IMR-90 (cell line): ENCODE data around the gene CCR9. TPM values are rescaled to one million over a fixed set of nuclear protein-coding genes. Genes with fewer than 3 reads are reported as not detected.

Experiments used
- ATAC-seq: fragments of 200-7000 bp; cut with Tn5 transposase; 2 replicates; pipeline ENCODE4 v1.9.1; 2020; ENCODE audit warnings: low read depth, mild to moderate bottlenecking, moderate library complexity
- BruUV-seq: library from RNA; stranded (reverse); fragments of 400-500 nt; replicated peaks from 2 replicates; lab custom pipeline; 2021; lab: Mats Ljungman, UMichigan
- CTCF ChIA-PET: fragments of 300-600 bp; formaldehyde crosslinking; extraction: SDS; loops from one replicate; lab custom pipeline; 2021; ENCODE audit warnings: antibody characterized with exemption; lab: Yijun Ruan, JAX
- POLR2A ChIA-PET: fragments of 300-600 bp; sonication (Branson Sonifier 250); formaldehyde crosslinking; loops from one replicate; lab custom pipeline; 2022; ENCODE audit warnings: antibody characterized with exemption; ENCODE audit not compliant: unreplicated experiment; lab: Charles Lee
- DNase-seq: peaks from one replicate; pipeline ENCODE4 v3.0.0; 2013
- H2AFZ ChIP-seq: replicated peaks from 2 replicates; pipeline ENCODE3; 2013; ENCODE audit warnings: low read length, mild to moderate bottlenecking; ENCODE audit not compliant: poor library complexity
- H2AK5ac ChIP-seq: 2 replicates; pipeline ENCODE4 v1.6.1; 2013; ENCODE audit warnings: low read depth, low read length, inconsistent platforms
- H2AK9ac ChIP-seq: replicated peaks from 2 replicates; pipeline ENCODE3; 2013; ENCODE audit warnings: mild to moderate bottlenecking, low read depth, low read length, moderate library complexity; ENCODE audit not compliant: poor library complexity
- H2BK120ac ChIP-seq: 2 replicates; pipeline ENCODE4 v1.6.1; 2013; ENCODE audit warnings: low read depth, low read length, inconsistent platforms
- H2BK15ac ChIP-seq: 3 replicates; pipeline ENCODE4 v1.6.1; 2013; ENCODE audit warnings: low read depth, low read length, inconsistent platforms
- H2BK20ac ChIP-seq: 2 replicates; pipeline ENCODE4 v1.6.1; 2013; ENCODE audit warnings: low read depth, mild to moderate bottlenecking, inconsistent platforms, low read length, moderate library complexity
- H2BK5ac ChIP-seq: 2 replicates; pipeline ENCODE4 v1.6.1; 2013; ENCODE audit warnings: mild to moderate bottlenecking, low read depth, low read length, inconsistent platforms; ENCODE audit not compliant: poor library complexity, severe bottlenecking
- H3K14ac ChIP-seq: replicated peaks from 2 replicates; pipeline ENCODE4 v1.6.1; 2013; ENCODE audit warnings: low read depth, low read length, inconsistent platforms
- H3K18ac ChIP-seq: 2 replicates; pipeline ENCODE4 v1.6.1; 2013; ENCODE audit warnings: low read depth, low read length, control low read depth
- H3K23ac ChIP-seq: 2 replicates; pipeline ENCODE4 v1.6.1; 2013; ENCODE audit warnings: low read depth, low read length, inconsistent platforms
- H3K27ac ChIP-seq: 2 replicates; pipeline ENCODE4 v1.5.1; 2013; ENCODE audit warnings: mild to moderate bottlenecking, control low read depth, low read length; ENCODE audit not compliant: insufficient read depth
- H3K27me3 ChIP-seq: 2 replicates; pipeline ENCODE4 v1.6.1; 2013; ENCODE audit warnings: low read length; ENCODE audit not compliant: control insufficient read depth, insufficient read depth
- H3K36me3 ChIP-seq: 2 replicates; pipeline ENCODE4 v1.6.1; 2013; ENCODE audit warnings: low read length, mixed read lengths; ENCODE audit not compliant: control insufficient read depth, insufficient read depth
- H3K4ac ChIP-seq: 2 replicates; pipeline ENCODE4 v1.6.1; 2013; ENCODE audit warnings: low read depth, low read length, inconsistent platforms
- H3K4me1 ChIP-seq: 2 replicates; pipeline ENCODE4 v1.6.1; 2013; ENCODE audit warnings: low read length, mixed read lengths; ENCODE audit not compliant: control insufficient read depth, insufficient read depth
- H3K4me2 ChIP-seq: 2 replicates; pipeline ENCODE4 v1.6.1; 2013; ENCODE audit warnings: low read depth, mild to moderate bottlenecking, control low read depth, low read length, moderate library complexity
- H3K4me3 ChIP-seq: 2 replicates; pipeline ENCODE4 v1.5.1; 2013; ENCODE audit warnings: low read depth, mild to moderate bottlenecking, control low read depth, low read length, moderate library complexity; ENCODE audit not compliant: insufficient read depth
- H3K56ac ChIP-seq: 2 replicates; pipeline ENCODE4 v1.6.1; 2013; ENCODE audit warnings: low read length, inconsistent platforms; ENCODE audit not compliant: insufficient read depth; ENCODE audit errors: extremely low read depth
- H3K79me1 ChIP-seq, 2 experiments: 2 replicates each; pipeline ENCODE4 v1.6.1; 2013; ENCODE audit warnings: low read length in 2 of 2, inconsistent platforms in 1 of 2, low read depth in 1 of 2
- H3K9ac ChIP-seq: 2 replicates; pipeline ENCODE4 v1.6.1; 2013; ENCODE audit warnings: low read depth, low read length, control low read depth
- H3K9me1 ChIP-seq: 2 replicates; pipeline ENCODE4 v1.6.1; 2013; ENCODE audit warnings: low read length, inconsistent platforms; ENCODE audit not compliant: insufficient read depth
- H3K9me3 ChIP-seq: 2 replicates; pipeline ENCODE4 v1.6.1; 2013; ENCODE audit warnings: low read length; ENCODE audit not compliant: control insufficient read depth, insufficient read depth
- H4K20me1 ChIP-seq: 2 replicates; pipeline ENCODE4 v1.6.1; 2013; ENCODE audit warnings: low read length, inconsistent platforms; ENCODE audit not compliant: insufficient read depth
- H4K5ac ChIP-seq: 2 replicates; pipeline ENCODE4 v1.6.1; 2013; ENCODE audit warnings: mild to moderate bottlenecking, low read depth, low read length, control low read depth
- H4K8ac ChIP-seq, 2 experiments: 2 replicates each; pipeline ENCODE4 v1.6.1; 2013; ENCODE audit warnings: low read depth in 2 of 2, low read length in 2 of 2, control low read depth in 1 of 2, inconsistent platforms in 1 of 2
- H4K91ac ChIP-seq: 2 replicates; pipeline ENCODE4 v1.6.1; 2013; ENCODE audit warnings: low read depth, low read length, inconsistent platforms; ENCODE audit not compliant: insufficient read depth
- BHLHE40 ChIP-seq: fragments of 150-350 bp; IDR thresholded peaks from 2 replicates; pipeline ENCODE4 v1.6.1; 2016; ENCODE audit warnings: mild to moderate bottlenecking, low read depth, low read length
- CEBPB ChIP-seq: IDR thresholded peaks from 2 replicates; pipeline ENCODE4 v1.6.1; 2012; ENCODE audit warnings: low read depth, low read length, improper control_type of control experiment
- CHD1 ChIP-seq: IDR thresholded peaks from 2 replicates; pipeline ENCODE4 v1.6.1; 2012; ENCODE audit warnings: low read depth, low read length, improper control_type of control experiment
- CTCF ChIP-seq: conservative IDR thresholded peaks from 2 replicates; pipeline ENCODE4 v1.5.1; 2012; ENCODE audit warnings: mild to moderate bottlenecking, low read depth, low read length, improper control_type of control experiment
- FOS ChIP-seq: fragments of 150-350 bp; IDR thresholded peaks from 2 replicates; pipeline ENCODE4 v1.6.1; 2016; ENCODE audit warnings: low read depth, low read length
- MAFK ChIP-seq: IDR thresholded peaks from 2 replicates; pipeline ENCODE4 v1.6.1; 2012; ENCODE audit warnings: low read depth, low read length, improper control_type of control experiment
- MAZ ChIP-seq: IDR thresholded peaks from 2 replicates; pipeline ENCODE4 v1.6.1; 2012; ENCODE audit warnings: low read depth, mild to moderate bottlenecking, low read length, improper control_type of control experiment, moderate library complexity, borderline replicate concordance
- MXI1 ChIP-seq: IDR thresholded peaks from 2 replicates; pipeline ENCODE4 v1.6.1; 2012; ENCODE audit warnings: low read depth, mild to moderate bottlenecking, low read length, moderate library complexity, borderline replicate concordance
- NFE2L2 ChIP-seq: fragments of 150-350 bp; IDR thresholded peaks from 2 replicates; pipeline ENCODE4 v1.6.1; 2016; ENCODE audit warnings: low read depth, mild to moderate bottlenecking, low read length
- POLR2A ChIP-seq: IDR thresholded peaks from 2 replicates; pipeline ENCODE4 v1.6.1; 2012; ENCODE audit warnings: mild to moderate bottlenecking, low read depth, low read length
- RAD21 ChIP-seq: IDR thresholded peaks from 2 replicates; pipeline ENCODE4 v1.6.1; 2012; ENCODE audit warnings: low read length, improper control_type of control experiment
- RCOR1 ChIP-seq: IDR thresholded peaks from 2 replicates; pipeline ENCODE4 v1.6.1; 2012; ENCODE audit warnings: mild to moderate bottlenecking, low read length, improper control_type of control experiment; ENCODE audit not compliant: insufficient replicate concordance
- SMC3 ChIP-seq: fragments of 150-350 bp; IDR thresholded peaks from 2 replicates; pipeline ENCODE4 v1.6.1; 2016; ENCODE audit warnings: low read depth, mild to moderate bottlenecking, antibody characterized with exemption, low read length, moderate library complexity
- WGBS, 2 experiments: methylation state at CpG; one replicate each; pipeline versions ENCODE4 v1.1.5 to v1.1.7; 2013; ENCODE audit warnings: missing lambda C conversion rate in 2 of 2; ENCODE audit not compliant: insufficient read length in 1 of 2; ENCODE audit errors: extremely low coverage in 2 of 2; 5-methylcytosine and 5-hydroxymethylcytosine counted together
- dilution Hi-C: fragments of 300-500 bp; cut with HindIII; formaldehyde crosslinking; loops from one replicate; pipeline ENCODE4 v1.14.3; 2018; ENCODE audit warnings: low sequenced_read_pairs; ENCODE audit not compliant: unreplicated experiment
- in situ Hi-C: fragments of 300-500 bp; cut with MboI; formaldehyde crosslinking; loops from 3 replicates; pipeline ENCODE4 v1.14.3; 2019; ENCODE audit warnings: low sequenced_read_pairs, inconsistent platforms, mixed read lengths
- intact Hi-C: fragments of 100-400 bp; cut with micrococcal nuclease; formaldehyde crosslinking; loops from 2 replicates; pipeline ENCODE4 v1.10.0; 2022
- polyA plus RNA-seq, 3 experiments: library from polyadenylated mRNA; depleted of rRNA; stranded (reverse); fragments of >200 nt; gene quantifications; 2 replicates each; pipeline ENCODE4 v1.2.3, GENCODE V29; 2012; ENCODE audit warnings: low replicate concordance in 1 of 3
- total RNA-seq: library from RNA; depleted of rRNA; stranded (reverse); fragments of >200 nt; gene quantifications from 2 replicates; pipeline ENCODE4 v1.2.3, GENCODE V29; 2012
- TF ChIP-seq, protein P1 (sequence below): fragments of 150-350 bp; IDR thresholded peaks from 2 replicates; pipeline ENCODE4 v1.6.1; 2017; ENCODE audit warnings: mild to moderate bottlenecking, antibody characterized with exemption, low read length, low read depth
- TF ChIP-seq, protein P2 (sequence below): fragments of 150-350 bp; IDR thresholded peaks from 2 replicates; pipeline ENCODE4 v1.6.1; 2016; ENCODE audit warnings: low read depth, mild to moderate bottlenecking, low read length, moderate library complexity, borderline replicate concordance

The CCR9 gene
- total and polyA plus RNA-seq, 2 of the 4 experiments (the other 2 are of a cell fraction): not detected

DNA sequence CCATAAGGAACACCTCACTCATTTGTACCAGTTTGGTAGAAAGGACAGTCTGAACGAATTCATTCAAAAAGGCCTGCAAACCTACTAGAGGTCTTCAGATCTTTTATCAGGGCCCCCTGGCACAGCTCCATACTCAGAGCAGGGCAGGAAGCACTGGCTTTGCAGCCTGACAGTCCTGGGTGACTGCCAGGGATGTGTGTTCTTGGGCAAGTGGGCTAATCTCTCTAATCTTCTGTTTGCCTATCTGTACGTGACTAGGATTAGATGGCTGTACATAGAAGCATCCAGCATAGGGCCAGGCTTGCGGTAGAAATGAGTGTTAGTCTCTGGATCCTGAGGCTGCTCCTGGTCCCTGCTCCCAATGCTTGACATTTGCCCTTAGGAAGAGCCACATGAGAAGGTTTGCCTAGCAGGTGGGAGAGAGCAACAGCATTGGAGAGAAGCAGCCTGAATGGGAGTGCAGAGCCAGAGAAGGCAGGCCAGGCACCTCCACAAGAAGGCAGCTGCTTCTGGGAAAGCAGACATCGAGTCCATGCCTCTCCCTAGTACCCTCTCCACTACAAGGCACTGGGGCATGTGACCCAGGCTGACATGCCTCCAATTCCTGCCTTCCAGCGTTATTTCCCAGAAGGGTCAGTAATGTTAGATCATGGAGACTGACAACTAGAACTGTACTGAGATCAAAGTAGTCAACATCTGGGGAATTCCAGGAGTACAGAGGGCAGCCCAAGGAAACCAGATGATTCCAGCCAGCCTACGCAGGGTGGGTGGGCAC lies 55.9 kb downstream of the CCR9 start:
- Histone ChIP-seq H3K14ac (no peak overlapping the region), H3K4me2 (no peak overlapping the region), H4K91ac (no peak overlapping the region), H3K9me1 (peaks cover 22% of the 10 kb centered on the region), H3K27ac (no peak overlapping the region), H3K27me3 (no peaks in the 10 kb centered on the region), H3K4ac (no peak overlapping the region; the same call in 1 of the 2 replicates), H4K5ac (peak overlapping the region; percentile 15; the same call in 1 of the 2 replicates), H3K9ac (no peak overlapping the region), H2BK20ac (no peak overlapping the region), H3K4me1 (peaks cover 14% of the 10 kb centered on the region), H3K36me3 (peaks cover 12% of the 10 kb centered on the region), H3K4me3 (no peak overlapping the region), H2AFZ (no peak overlapping the region), H3K18ac (no peak overlapping the region), H3K79me1 (no peaks in the 10 kb centered on the region), H4K20me1 (no peaks in the 10 kb centered on the region), H3K56ac (no peak overlapping the region), H3K9me3 (peaks cover 4% of the 10 kb centered on the region; the same call in 1 of the 2 replicates), H4K8ac (no peak overlapping the region), H2AK9ac (no peak overlapping the region), H2BK5ac (no peak overlapping the region), H2BK15ac (no peak overlapping the region), H2AK5ac (0 out of 2 replicates have a peak overlapping the region, but pooled peaks have one; percentile 1), H2BK120ac (no peak overlapping the region), H3K23ac (no peak overlapping the region)
- ATAC-seq (no peak), DNase-seq (no peak)
- intact Hi-C loops: no loop called here
- WGBS, 2 experiments: no CpG with 5 or more reads among the region's 6 CpGs
- in situ Hi-C loops: loop anchor here (5.0 to 10.0 kb wide), 2 partner anchors 135 to 433 kb away; partner anchors contain the start of gene CCR5
- no TSS peak for BruUV-seq
- ChIA-PET POLR2A (no interaction called here), CTCF (interaction anchor here (1.4 kb wide), 1 partner anchor 136 kb away, joined by 5 read pairs; no protein-coding TSS in a partner anchor)
- dilution Hi-C loops: no loop called here
- TF ChIP-seq RAD21: no peak
- TF ChIP-seq RCOR1: no peak
- no peak for TF ChIP-seq FOS
- no peak for TF ChIP-seq BHLHE40
- TF ChIP-seq NFE2L2: no peak
- TF ChIP-seq MXI1: no peak
- no peak for TF ChIP-seq MAFK
- TF ChIP-seq, protein P1, sequence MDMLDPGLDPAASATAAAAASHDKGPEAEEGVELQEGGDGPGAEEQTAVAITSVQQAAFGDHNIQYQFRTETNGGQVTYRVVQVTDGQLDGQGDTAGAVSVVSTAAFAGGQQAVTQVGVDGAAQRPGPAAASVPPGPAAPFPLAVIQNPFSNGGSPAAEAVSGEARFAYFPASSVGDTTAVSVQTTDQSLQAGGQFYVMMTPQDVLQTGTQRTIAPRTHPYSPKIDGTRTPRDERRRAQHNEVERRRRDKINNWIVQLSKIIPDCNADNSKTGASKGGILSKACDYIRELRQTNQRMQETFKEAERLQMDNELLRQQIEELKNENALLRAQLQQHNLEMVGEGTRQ: no peak
- TF ChIP-seq CHD1: no peak
- TF ChIP-seq, protein P2, sequence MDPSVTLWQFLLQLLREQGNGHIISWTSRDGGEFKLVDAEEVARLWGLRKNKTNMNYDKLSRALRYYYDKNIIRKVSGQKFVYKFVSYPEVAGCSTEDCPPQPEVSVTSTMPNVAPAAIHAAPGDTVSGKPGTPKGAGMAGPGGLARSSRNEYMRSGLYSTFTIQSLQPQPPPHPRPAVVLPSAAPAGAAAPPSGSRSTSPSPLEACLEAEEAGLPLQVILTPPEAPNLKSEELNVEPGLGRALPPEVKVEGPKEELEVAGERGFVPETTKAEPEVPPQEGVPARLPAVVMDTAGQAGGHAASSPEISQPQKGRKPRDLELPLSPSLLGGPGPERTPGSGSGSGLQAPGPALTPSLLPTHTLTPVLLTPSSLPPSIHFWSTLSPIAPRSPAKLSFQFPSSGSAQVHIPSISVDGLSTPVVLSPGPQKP: no peak
- no peak for TF ChIP-seq CEBPB
- no peak for TF ChIP-seq MAZ
- no peak for TF ChIP-seq SMC3
- TF ChIP-seq POLR2A: no peak
- TF ChIP-seq CTCF: no peak
